Right ventricle myocardium superior (tissue), 1 donor: ENCODE data around the gene GAK. TPM values are rescaled to one million over a fixed set of nuclear protein-coding genes. Genes with fewer than 3 reads are reported as not detected.

Experiments used
- ATAC-seq: fragments of 200-7000 bp; cut with Tn5 transposase; one replicate; pipeline ENCODE4 v1.9.1; 2020; ENCODE audit warnings: mild to moderate bottlenecking; ENCODE audit not compliant: poor library complexity
- DNase-seq: peaks from one replicate; pipeline ENCODE4 v3.0.0-alpha.2; 2020
- intact Hi-C: fragments of 100-400 bp; cut with DNase I; formaldehyde crosslinking; loops from one replicate; pipeline ENCODE4 v1.11.2; 2022
- total RNA-seq: library from RNA; stranded (reverse); fragmentation: NEBNext Ultra II Directional; extraction: Animal tissue kit (Norgen Biotek cat#: 25700); gene quantifications from one replicate; pipeline ENCODE4 v1.2.1, GENCODE V29; 2021
- donor health status: DM: no; HTN: yes; CAD: no; lungs with severe emphysema.

GAK gene
- total RNA-seq, 1 donor from 2014 or later: 27.9 TPM

DNA sequence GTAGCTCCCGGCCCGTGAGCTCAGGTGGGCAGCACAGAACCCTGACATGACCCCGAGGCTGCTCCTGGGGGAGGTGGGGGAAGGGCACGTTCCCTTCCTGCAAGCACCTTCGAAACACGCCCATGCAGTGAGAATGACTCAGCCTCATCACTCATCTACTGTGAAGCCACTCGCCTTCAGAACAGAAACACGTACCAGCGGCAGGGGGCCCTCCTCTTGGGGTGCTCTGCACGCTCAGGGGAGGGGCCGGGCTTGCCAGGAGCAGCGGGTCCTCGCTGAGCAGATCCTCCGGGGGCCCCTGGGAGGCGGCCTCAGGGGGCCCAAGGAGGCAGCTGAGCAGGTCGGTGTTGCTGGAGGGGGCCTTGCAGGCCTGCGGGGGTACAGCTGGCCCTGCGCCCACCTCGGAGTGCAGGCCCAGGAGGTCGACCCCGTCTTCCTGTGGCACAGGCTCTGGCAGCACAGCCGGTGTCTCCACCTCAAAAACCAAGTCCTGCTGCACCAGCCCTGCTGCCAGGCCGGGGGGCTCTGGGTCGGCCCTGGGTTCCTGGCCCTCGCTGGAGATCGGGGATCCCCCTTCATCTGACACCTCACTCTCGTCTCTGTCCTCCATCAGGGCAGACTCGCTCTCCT, 65.2 kb downstream of the GAK start:
- no peak for ATAC-seq
- DNase-seq: no peak
- intact Hi-C loops: no loop called here

DNA sequence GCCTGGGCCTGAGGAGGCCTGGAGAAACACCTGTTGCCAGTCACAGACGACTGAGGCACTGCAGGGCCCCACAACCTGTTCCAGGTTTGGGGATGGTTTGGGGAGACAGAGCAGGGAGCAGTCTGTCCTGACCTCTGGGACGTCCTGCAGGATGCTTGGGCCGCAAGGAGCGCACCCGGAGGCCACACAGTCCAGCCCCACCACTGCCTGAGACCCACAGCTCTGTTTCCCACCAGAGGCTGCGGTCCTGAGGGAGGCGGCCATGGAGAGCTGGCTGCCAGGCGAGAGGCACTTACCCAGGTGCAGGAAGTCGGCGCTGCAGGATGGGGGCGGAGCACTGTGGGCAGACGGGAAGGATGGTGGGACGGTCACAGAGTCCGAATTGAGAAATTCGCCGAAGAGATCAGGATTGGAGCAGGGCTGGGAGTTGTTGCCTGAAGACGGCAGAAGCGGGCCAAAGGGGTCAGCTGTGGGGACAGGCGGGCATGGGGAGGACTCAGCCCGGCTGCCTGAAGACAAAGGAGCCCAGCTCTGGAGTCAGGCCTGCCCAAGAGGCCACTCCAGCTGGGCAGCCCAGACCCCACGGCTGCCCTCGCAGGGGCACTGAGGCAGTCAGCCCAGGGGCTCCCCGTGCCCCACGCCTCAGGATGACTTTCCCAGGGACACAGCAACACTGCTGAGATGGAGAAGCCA, 65.9 kb downstream of the GAK start:
- intact Hi-C loops: no loop called here
- DNase-seq (no peak), ATAC-seq (no peak)

DNA sequence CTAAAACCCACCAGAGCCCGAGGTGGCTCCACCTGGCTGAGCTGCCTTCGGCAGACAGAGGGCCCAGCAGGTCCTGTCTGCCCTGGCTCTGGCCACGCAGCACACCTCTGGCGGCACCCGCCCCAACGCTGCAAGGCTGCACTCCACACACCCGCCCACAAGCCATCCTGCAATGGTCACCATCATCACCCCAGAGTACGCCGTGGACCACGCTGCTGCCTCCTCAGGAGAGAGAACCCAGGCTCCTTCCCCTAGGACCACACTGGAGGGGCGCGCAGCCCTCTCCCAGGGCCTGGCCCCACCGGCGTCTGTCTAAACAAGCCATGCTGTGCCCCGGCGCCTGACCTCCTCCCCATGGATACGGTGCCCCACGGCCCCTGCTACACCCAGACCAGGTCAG, 66.5 kb downstream of the GAK start:
- intact Hi-C loops: no loop called here
- DNase-seq: no peak
- ATAC-seq: no peak

DNA sequence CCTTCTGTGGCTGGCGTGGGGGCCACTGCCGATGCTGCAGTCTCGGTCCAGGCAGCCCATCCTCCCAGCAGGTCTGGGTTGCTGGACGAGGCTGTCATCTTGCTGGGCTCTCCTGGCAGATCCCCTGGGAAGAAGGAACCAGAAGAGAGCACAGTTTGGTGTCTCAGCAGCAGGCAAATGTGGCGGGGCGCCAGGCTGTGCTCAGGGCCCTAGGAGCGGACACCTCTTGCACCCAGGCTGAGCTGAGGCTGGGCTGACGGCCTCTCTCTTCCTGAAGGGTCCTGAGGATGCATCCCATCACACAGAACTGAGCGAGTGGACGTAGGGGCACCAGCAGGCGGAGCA, 67.0 kb downstream of the GAK start:
- intact Hi-C loops: no loop called here
- ATAC-seq: no peak

DNA sequence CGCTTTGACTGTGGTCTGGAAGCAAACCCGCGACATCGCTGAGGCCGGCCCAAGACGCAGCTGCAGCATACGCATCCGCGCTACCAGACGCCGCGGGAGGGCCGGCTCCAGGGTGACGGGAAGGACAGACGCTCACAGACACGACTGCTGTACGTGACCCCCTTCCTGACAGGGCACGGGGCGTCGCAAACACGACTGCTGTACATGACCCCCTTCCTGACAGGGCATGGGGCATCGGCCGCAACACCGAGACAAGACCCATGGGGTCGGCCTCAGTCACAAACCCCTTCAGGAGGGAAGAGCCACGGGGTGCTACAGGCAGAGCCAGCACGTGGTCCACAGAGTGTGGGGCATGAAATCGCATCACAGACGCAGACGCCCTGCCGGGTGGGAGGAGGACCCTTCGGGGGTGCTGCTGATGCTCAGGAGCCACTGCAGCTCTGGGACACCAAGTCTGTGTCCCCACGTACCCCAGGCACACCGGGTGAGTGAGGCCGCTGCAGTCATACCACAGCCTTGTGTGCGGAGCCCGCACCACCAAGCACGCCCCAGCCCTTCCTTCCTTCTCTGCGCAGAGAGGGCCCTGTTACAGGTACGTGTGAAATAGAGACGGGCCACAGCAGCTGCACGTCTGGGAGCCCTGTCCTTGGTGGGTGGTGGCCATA, 67.5 kb downstream of the GAK start:
- DNase-seq (peak; percentile 40), ATAC-seq (no peak)
- intact Hi-C loops: no loop called here

More for the DNA sequence above, 67.0 kb downstream of the GAK start:
- DNase-seq: peak; percentile 27

DNA sequence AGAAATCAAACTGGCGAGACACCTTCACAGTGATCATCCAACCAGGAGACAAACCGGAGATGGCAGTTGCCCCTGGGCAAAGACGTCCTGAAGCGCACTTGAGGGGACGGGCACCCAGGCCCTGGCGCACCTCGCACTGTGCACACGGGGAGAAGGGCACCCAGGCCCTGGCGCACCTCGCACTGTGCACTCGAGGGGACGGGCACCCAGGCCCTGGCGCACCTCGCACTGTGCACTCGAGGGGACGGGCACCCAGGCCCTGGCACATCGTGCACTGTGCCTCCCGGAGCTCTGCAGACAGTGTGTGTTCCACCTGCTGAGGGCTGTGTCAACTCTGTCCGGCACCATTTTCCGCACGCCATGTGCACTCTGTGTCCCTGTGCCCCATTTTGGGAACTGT, 71.6 kb downstream of the GAK start:
- DNase-seq: peak; percentile 34
- intact Hi-C loops: no loop called here
- ATAC-seq: no peak

DNA sequence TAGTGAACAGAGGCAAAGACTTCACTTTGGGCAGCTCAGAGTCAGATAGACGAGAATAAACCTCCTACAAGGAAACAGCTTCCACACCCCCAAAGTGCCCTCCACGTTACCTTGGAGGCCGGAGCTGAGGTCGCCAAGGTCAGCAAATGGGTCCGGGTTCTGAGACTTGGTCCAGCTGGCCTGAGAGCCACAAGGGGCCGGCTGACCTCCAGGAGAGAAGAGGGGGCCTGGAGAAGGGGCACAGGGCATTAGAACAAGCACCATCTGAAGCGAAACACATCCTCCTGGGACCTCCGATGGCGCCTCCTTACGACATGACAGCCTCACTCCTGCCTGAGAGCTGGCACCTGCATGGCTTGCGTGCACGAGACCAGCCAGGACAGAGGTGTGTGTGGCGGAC, 72.6 kb downstream of the GAK start:
- ATAC-seq: no peak
- peak; percentile 21 for DNase-seq

DNA sequence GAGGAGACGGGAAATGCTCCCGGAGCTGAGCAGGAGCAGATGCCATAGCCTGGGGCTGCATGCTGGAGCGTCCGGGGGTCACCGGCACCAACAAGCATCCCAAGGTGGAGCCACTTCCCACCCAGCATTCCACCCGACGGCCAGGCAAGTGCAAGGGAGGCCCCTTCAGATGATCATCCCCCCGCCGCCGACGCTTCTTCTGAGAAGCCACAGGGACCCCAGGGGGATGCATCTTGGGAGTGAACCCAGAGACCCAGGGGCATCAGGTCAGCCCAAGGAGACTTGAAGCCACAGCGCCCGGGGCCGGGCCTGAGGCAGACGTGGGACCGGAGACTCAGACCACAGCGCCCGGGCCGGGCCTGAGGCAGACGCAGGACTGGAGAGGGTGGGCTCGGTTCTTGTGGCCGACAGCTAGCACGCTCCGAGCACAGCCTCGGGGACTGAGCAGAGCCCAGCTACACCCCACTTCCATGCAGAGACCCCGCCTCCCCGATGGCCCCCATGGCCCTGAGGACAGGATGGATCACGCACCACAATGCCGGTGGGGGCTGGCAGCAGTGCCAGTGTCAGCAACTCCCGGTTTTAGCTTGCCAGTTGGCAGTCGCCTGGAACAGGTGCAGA, 73.2 kb downstream of the GAK start:
- DNase-seq: peak; percentile 38

More for the DNA sequence above, 72.6 kb downstream of the GAK start:
- intact Hi-C loops: no loop called here

DNA sequence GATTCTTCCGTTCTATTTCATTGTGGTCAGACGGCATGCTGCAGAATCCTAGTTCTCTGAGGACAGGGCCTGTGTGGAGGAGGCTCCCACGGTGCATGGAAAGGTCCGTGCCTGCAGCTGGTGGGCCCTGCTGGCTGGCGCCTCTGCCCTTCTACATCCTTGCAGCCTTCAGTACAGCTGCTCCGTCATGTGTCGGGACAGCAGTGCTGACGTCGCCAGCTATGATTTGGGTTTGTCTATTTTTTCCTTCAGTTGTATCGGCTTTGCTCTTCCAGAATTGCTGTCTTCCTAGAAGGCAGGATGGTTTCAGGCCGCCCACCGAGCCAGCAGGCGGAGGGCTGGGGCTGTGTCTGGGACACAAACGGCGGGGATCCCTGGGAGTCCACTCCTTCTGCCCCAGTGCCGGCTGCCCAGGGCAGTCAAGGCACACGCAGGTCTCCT, 74.1 kb downstream of the GAK start:
- intact Hi-C loops: no loop called here
- peak; percentile 20 for DNase-seq

More for the DNA sequence above, 73.2 kb downstream of the GAK start:
- intact Hi-C loops: no loop called here
- ATAC-seq: no peak

DNA sequence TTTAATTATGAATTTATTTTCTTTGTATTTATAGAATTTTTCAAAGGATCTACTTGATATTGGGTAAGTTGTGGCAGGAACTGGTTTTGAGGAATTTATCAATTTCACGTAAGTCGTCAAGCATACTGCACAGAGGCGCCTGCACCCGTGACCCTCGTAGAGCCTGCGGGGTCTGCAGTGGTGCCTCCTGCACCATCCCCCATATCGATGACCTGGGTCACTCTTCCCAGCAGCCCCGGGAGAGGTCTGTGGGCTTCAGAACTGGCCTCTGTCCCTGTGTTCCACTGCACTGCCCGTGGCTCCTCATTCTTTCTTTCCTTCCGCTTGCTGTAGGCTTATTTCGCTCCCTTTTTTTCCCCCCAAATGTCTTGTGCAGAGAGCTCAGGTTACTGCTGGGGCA, 74.7 kb downstream of the GAK start:
- intact Hi-C loops: no loop called here

More for the DNA sequence above, 74.1 kb downstream of the GAK start:
- no peak for ATAC-seq

DNA sequence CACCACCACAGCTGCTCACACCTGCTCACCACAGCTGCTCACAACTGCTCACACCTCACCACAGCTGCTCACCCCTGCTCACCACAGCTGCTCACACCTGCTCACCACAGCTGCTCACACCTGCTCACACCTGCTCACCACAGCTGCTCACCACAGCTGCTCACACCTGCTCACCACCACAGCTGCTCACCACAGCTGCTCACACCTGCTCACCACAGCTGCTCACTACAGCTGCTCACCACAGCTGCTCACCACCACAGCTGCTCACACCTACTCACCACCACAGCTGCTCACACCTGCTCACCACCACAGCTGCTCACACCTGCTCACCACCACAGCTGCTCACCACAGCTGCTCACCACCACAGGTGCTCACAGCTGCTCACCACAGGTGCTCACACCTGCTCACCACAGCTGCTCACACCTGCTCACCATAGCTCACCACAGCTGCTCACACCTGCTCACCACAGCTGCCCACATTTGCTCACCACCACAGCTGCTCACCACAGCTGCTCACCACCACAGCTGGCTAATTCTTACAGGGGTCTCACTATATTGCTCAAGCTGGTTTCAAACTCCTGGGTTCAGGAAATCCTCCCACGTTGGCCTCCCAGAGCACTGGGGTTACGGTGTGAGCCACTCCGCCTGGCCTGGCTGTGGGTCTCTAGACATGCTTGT, 75.8 kb downstream of the GAK start:
- intact Hi-C loops: no loop called here
- ATAC-seq (no peak), DNase-seq (peak; percentile 17)

More for the DNA sequence above, 74.7 kb downstream of the GAK start:
- DNase-seq (peak; percentile 2), ATAC-seq (no peak)

DNA sequence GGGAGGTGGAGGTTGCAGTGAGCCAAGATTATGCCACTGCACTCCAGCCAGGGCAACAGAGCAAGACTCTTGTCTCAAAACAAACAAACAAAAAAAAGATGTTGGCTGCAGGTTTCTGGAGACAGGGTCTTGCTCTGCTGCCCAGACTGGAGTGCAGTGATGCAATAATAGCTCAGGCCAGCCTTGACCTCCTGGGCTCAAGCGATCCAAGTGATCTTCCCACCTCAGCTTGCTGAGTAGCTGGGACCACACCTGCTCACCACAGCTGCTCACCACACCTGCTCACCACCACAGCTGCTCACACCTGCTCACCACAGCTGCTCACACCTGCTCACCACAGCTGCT, 76.3 kb downstream of the GAK start:
- peak; percentile 5 for DNase-seq
- no peak for ATAC-seq
- intact Hi-C loops: no loop called here

DNA sequence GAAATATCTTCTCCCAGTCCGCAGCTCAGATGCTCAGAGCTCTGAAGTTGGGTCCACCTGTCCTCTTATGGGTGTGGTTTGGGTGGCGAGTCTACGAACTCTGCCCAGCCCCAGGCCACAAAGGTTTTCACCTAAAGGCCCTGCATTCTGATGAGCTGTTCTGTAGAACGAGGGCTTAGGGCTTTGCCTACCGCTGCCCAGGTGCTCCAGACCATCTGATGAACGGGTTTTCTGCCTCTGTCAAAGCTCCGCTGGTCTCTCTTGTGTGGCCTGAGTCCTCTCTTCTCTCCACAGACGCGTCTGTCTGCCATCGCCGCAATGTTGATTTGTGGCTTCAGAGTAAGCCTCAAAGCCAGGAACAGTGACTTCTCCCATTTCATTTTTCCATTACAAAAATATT, 77.8 kb downstream of the GAK start:
- intact Hi-C loops: no loop called here
- DNase-seq (peak; percentile 10), ATAC-seq (no peak)

DNA sequence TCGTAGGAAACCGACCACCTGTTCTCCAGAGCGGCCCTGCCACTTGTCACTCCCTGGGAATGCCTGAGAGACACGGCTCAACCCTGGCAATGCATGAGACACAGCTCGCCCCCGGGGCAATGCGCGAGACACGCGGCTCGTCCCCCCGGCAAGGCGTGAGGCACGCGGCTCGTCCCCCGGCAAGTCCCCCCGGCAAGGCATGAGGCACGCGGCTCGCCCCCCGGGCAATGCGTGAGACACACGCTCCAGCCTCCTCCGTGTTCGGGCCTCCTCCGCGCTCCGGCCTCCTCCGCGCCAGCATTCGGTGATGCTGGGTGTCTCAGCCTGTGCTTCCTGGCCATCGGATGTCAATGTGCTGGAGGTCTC, 78.7 kb downstream of the GAK start:
- intact Hi-C loops: no loop called here
- DNase-seq: peak; percentile 27
- ATAC-seq: no peak

DNA sequence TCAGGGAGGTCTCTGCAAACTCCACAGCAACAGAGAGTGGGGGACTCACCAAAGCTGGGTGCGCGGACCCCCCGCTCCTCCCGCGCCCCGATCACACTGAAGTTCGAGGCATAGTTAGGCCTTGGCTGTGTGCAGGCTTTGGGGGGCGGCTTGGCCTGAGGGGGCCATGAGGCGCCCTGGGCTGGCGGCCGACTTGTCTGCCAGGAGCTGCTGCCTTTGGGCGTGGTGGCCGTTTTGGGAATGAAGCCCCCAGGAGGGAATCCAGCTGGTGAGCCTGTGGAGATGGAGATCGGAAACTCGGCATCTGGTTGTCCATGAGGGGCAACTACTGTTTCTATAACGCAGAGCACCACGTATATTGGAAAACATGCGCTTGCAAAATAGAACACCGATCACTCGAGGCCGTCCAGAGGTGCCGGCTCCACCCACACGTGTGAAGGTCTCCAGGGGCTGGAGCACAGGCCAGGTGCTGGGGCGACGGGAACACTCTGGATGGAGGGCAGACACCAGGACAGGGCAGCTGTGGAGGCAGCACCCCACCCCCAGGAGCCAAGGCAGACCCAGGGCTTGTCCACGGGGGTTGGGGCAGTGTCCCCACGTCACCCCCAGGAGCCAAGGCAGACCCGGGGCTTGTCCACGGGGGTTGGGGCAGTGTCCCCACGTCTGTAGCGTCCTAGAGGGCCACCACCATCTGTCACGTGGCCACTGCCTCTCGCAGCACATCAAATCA, 80.2 kb downstream of the GAK start:
- intact Hi-C loops: no loop called here
- DNase-seq: peak; percentile 27
- no peak for ATAC-seq

DNA sequence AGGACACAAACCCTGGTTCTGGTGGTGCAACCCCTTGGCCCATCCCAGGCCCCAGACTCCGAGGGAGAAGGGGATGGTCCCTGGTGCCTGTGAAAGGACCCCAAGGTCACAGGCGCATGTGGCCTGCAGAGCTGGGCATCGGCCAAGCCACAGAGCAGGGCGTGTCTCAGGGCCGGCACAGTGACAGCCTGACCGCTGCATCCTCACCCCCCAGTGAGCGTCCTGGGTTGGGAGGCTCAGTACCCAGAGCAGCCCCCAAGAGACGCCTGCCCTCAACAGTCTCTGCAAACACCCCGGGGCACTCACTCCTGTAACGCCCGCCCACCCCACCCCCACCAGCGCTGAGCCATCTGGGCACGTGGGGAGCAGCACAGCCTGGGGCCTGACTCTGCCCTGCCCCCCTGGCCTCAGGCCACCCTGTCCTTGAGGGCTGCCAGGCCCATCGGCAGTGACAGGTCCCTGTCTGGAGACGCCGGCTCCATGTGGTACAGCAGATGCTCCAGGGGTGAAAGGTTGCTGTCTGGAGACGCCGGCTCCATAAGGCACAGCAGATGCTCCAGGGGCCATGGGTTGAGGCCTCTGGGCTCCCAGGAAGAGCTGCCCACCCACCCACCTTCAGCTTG, 81.7 kb downstream of the GAK start:
- ATAC-seq (no peak), DNase-seq (peak; percentile 17)
- intact Hi-C loops: no loop called here

DNA sequence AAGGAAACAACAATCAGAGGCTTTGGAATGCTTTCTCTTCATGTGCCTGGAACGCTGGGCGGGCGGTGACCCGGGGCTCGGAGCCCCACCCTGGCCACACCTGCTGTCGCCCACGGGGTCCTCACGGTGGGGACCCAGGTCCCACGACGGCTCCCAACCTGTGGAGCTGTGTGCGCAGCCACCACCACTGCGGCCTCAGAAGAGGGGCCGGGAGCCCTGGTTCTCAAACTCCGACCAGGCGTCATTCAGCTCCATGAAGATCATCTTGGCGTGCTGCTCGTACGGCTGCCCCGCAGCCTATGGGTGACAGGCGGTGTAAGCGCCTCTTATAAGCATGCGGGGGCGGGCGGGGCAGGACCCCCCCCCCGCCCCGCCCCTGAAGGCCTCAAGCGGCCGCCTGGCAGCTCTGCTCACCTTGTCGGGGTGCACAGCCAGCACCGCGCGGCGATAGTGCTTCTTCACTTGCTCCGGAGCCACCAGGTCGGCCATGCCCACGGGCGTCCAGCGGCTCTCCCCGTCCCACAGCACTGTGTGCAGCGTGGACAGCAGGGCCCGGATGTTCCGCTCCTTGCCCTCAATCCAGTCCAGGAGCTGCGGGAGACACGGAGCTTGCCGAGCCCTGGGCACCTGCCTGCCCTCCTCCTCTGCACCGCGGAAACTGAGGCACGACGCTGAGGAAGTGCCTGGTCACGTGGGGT, 82.5 kb downstream of the GAK start:
- DNase-seq: peak; percentile 32
- intact Hi-C loops: no loop called here

More for the DNA sequence above, 82.5 kb downstream of the GAK start:
- no peak for ATAC-seq
